Trophoblast cell (in vitro differentiated cells and primary cell): ENCODE data around the gene AMDHD2.

Experiments used
- DNase-seq, 2 donors: peaks; one replicate each; pipeline ENCODE4 v3.0.0-alpha.2; 2016
- H2AFZ ChIP-seq: 2 replicates; pipeline ENCODE4 v1.6.1; 2013; ENCODE audit warnings: low read length, moderate library complexity, mild to moderate bottlenecking; ENCODE audit not compliant: insufficient read depth, poor library complexity
- H2AK5ac ChIP-seq: 2 replicates; pipeline ENCODE4 v1.6.1; 2013; ENCODE audit warnings: mild to moderate bottlenecking, low read length
- H2BK120ac ChIP-seq: 2 replicates; pipeline ENCODE4 v1.6.1; 2013; ENCODE audit warnings: low read length, mild to moderate bottlenecking, moderate library complexity; ENCODE audit not compliant: insufficient read depth, poor library complexity
- H2BK12ac ChIP-seq: 2 replicates; pipeline ENCODE4 v1.6.1; 2013; ENCODE audit warnings: mild to moderate bottlenecking, low read length, moderate library complexity
- H2BK5ac ChIP-seq: 2 replicates; pipeline ENCODE4 v1.6.1; 2013; ENCODE audit warnings: low read length, low read depth, moderate library complexity, mild to moderate bottlenecking; ENCODE audit not compliant: poor library complexity
- H3K14ac ChIP-seq: 2 replicates; pipeline ENCODE4 v1.6.1; 2013; ENCODE audit warnings: mild to moderate bottlenecking, low read length
- H3K18ac ChIP-seq: 2 replicates; pipeline ENCODE4 v1.6.1; 2013; ENCODE audit warnings: mild to moderate bottlenecking, low read length
- H3K23ac ChIP-seq: 2 replicates; pipeline ENCODE4 v1.6.1; 2013; ENCODE audit warnings: low read length
- H3K27ac ChIP-seq: 2 replicates; pipeline ENCODE4 v1.5.1; 2013; ENCODE audit warnings: low read depth, mild to moderate bottlenecking, inconsistent platforms, low read length, moderate library complexity
- H3K27me3 ChIP-seq: 2 replicates; pipeline ENCODE4 v1.6.1; 2013; ENCODE audit warnings: inconsistent platforms, mild to moderate bottlenecking, low read length, moderate library complexity; ENCODE audit not compliant: insufficient read depth
- H3K36me3 ChIP-seq, 2 experiments: 1 replicate in 1 of 2; 2 replicates in 1 of 2; pipeline ENCODE4 v1.6.1; 2013; ENCODE audit warnings: low read length in 2 of 2, mild to moderate bottlenecking in 2 of 2, moderate library complexity in 1 of 2; ENCODE audit not compliant: insufficient read depth in 2 of 2, control insufficient read depth in 1 of 2
- H3K4ac ChIP-seq: 2 replicates; pipeline ENCODE4 v1.6.1; 2013; ENCODE audit warnings: low read depth, mild to moderate bottlenecking, low read length, moderate library complexity
- H3K4me1 ChIP-seq, 2 experiments: 1 replicate in 1 of 2; 2 replicates in 1 of 2; pipeline ENCODE4 v1.6.1; 2013; ENCODE audit warnings: low read length in 2 of 2, mild to moderate bottlenecking in 2 of 2, moderate library complexity in 1 of 2; ENCODE audit not compliant: insufficient read depth in 2 of 2, control insufficient read depth in 1 of 2
- H3K4me2 ChIP-seq: 2 replicates; pipeline ENCODE4 v1.6.1; 2013; ENCODE audit warnings: inconsistent platforms, mild to moderate bottlenecking, low read length, moderate library complexity
- H3K4me3 ChIP-seq: 2 replicates; pipeline ENCODE4 v1.5.1; 2013; ENCODE audit warnings: mild to moderate bottlenecking, low read depth, low read length, inconsistent platforms
- H3K79me1 ChIP-seq: one replicate; pipeline ENCODE4 v1.6.1; 2013; ENCODE audit warnings: low read length
- H3K79me2 ChIP-seq: 2 replicates; pipeline ENCODE4 v1.6.1; 2013; ENCODE audit warnings: low read length, mild to moderate bottlenecking; ENCODE audit not compliant: control insufficient read depth, insufficient read depth, poor library complexity
- H3K9ac ChIP-seq: 2 replicates; pipeline ENCODE4 v1.6.1; 2013; ENCODE audit warnings: mild to moderate bottlenecking, low read length
- H3K9me3 ChIP-seq: 2 replicates; pipeline ENCODE4 v1.6.1; 2013; ENCODE audit warnings: low read depth, mild to moderate bottlenecking, control low read depth, inconsistent platforms, low read length; ENCODE audit not compliant: insufficient read depth
- H4K12ac ChIP-seq: 2 replicates; pipeline ENCODE4 v1.6.1; 2013; ENCODE audit warnings: low read depth, mild to moderate bottlenecking, low read length, moderate library complexity
- H4K8ac ChIP-seq: 2 replicates; pipeline ENCODE4 v1.6.1; 2013; ENCODE audit warnings: low read depth, mild to moderate bottlenecking, low read length, moderate library complexity
- H4K91ac ChIP-seq: one replicate; pipeline ENCODE4 v1.6.1; 2013; ENCODE audit warnings: low read depth, mild to moderate bottlenecking, low read length, moderate library complexity
- WGBS: extraction: QIAGEN DNeasy Blood & Tissue Kit; methylation state at CpG from one replicate; pipeline ENCODE4 v1.1.7; 2013; ENCODE audit warnings: missing lambda C conversion rate; ENCODE audit not compliant: insufficient read length, insufficient coverage; ENCODE audit errors: extremely low coverage; 5-methylcytosine and 5-hydroxymethylcytosine counted together

AMDHD2 gene

DNA sequence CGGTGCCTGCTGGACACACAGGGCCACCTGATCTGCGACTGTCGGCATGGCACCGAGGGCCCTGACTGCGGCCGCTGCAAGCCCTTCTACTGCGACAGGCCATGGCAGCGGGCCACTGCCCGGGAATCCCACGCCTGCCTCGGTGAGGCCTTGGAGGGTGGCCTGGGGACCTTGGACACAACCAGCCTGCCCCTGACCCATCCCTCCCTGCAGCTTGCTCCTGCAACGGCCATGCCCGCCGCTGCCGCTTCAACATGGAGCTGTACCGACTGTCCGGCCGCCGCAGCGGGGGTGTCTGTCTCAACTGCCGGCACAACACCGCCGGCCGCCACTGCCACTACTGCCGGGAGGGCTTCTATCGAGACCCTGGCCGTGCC, 47.7 kb upstream of the AMDHD2 start:
- no peak overlapping the region for H2BK12ac ChIP-seq
- H3K23ac ChIP-seq: no peak overlapping the region
- no peak overlapping the region for H2BK5ac ChIP-seq
- no peak overlapping the region for H3K9ac ChIP-seq
- no peak overlapping the region for H2BK120ac ChIP-seq
- H3K36me3 ChIP-seq: no peaks in the 10 kb centered on the region
- H3K18ac ChIP-seq: no peak overlapping the region
- H3K27ac ChIP-seq: no peak overlapping the region
- peaks cover 58% of the 10 kb centered on the region for H3K27me3 ChIP-seq
- no peak overlapping the region for H3K4me3 ChIP-seq
- H3K4me1 ChIP-seq: peaks cover 33 to 38% of the 10 kb centered on the region in 2 experiments
- no peak overlapping the region for H4K8ac ChIP-seq
- WGBS: no CpG with 5 or more reads among the region's 27 CpGs
- H3K9me3 ChIP-seq: peaks cover 7% of the 10 kb centered on the region
- no peak overlapping the region for H3K14ac ChIP-seq
- H3K79me2 ChIP-seq: peaks cover 9% of the 10 kb centered on the region
- H4K91ac ChIP-seq: no peak overlapping the region
- no peak overlapping the region for H2AK5ac ChIP-seq
- H2AFZ ChIP-seq: no peak overlapping the region
- no peak overlapping the region for H3K4ac ChIP-seq
- H3K79me1 ChIP-seq: peaks cover 8% of the 10 kb centered on the region
- H3K4me2 ChIP-seq: no peak overlapping the region
- DNase-seq: no peak
- no peak overlapping the region for H4K12ac ChIP-seq

DNA sequence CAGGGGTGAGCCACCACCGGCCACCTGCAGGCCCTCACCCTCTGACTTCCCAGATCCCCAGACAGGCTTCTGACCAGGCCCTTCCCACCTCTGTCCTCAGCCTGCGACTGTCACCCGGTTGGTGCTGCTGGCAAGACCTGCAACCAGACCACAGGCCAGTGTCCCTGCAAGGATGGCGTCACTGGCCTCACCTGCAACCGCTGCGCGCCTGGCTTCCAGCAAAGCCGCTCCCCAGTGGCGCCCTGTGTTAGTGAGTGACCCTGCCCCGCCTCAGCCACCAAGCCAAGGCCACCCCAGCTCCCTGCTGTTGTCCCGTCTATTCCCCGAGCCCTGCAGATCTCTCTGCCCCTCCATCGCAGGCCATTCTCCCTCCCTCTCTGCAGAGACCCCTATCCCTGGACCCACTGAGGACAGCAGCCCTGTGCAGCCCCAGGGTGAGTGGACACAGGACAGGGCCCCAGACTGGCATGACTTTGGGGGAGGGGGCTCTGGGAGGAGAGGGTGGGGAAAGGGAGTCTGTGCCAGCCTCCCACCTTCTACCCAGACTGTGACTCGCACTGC, 47.2 kb upstream of the AMDHD2 start:
- Histone ChIP-seq H3K79me2 (peaks cover 6% of the 10 kb centered on the region), H4K8ac (no peak overlapping the region), H3K36me3 (no peaks in the 10 kb centered on the region), H2AK5ac (no peak overlapping the region), H3K18ac (no peak overlapping the region), H3K27ac (no peak overlapping the region), H3K14ac (no peak overlapping the region), H3K4ac (no peak overlapping the region), H2BK120ac (no peak overlapping the region), H3K4me3 (peak overlapping the region; percentile 24), H3K4me1 (peaks cover 29 to 33% of the 10 kb centered on the region in 2 experiments), H3K79me1 (peaks cover 6% of the 10 kb centered on the region), H3K27me3 (peaks cover 55% of the 10 kb centered on the region), H3K23ac (no peak overlapping the region), H2BK5ac (no peak overlapping the region), H3K4me2 (peak overlapping the region; percentile 97), H3K9ac (no peak overlapping the region), H2AFZ (no peak overlapping the region), H4K91ac (no peak overlapping the region), H3K9me3 (peaks cover 7% of the 10 kb centered on the region), H4K12ac (no peak overlapping the region), H2BK12ac (no peak overlapping the region)
- no peak for DNase-seq
- WGBS: no CpG with 5 or more reads among the region's 14 CpGs

DNA sequence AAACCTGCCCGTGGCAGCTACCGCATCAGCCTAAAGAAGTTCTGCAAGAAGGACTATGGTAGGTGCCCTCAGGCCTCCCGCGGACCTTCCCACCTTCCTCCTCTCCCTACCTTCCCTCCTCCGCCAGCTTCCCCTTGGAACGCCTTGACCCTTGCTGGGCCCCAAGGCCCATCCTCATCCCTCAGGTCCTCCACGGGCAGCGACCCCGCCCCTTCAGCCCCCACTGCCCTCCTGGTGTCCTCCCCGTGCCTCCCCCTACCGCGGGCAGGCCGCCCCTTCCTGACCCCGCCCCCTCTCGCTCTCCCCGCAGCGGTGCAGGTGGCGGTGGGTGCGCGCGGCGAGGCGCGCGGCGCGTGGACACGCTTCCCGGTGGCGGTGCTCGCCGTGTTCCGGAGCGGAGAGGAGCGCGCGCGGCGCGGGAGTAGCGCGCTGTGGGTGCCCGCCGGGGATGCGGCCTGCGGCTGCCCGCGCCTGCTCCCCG, 46.7 kb upstream of the AMDHD2 start:
- Histone ChIP-seq H3K36me3 (no peaks in the 10 kb centered on the region), H3K27ac (no peak overlapping the region)

DNA sequence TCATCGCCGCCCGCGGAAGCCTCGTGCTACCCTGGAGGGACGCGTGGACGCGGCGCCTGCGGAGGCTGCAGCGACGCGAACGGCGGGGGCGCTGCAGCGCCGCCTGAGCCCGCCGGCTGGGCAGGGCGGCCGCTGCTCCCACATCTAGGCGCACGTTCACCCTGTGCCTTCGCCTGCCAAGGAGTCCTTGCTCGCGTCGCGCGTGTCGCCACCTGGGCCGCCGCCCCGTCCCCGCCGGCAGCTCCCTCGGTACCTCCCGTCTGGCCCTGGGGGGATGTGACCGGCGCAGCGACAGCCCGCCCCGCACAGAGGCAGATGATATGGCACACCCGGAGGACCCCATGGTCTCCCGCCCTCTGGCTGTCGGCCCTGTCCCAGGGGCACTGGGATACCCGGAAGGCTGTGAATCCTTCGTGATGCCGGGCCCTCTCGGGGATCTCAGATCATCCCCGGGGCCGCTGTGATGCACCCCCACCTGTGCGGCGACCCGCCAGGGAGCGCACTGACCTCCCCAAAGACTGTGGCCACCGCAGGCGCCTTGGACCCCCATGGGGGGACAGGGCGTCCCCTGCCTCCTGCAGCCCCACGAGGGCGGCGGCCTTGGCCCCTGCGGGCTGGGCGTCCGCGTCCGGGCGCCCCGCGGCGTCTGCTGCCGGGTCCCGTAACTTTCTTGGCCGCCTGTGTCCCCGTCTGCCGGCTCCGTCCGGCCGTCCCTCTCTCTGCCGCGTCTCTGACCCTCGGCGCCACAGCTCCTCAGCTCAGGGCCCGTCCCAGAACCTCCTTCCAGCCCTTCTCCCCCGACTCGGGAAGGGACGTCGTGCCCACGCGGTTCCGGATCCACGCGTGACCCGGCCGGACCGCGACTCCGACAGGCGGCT, 45.9 kb upstream of the AMDHD2 start:
- Histone ChIP-seq H3K4me1 (peaks cover 22 to 24% of the 10 kb centered on the region in 2 experiments), H2BK12ac (peak overlapping the region; percentile 34), H3K9me3 (peaks cover 7% of the 10 kb centered on the region), H3K4ac (peak overlapping the region; percentile 83), H3K14ac (peak overlapping the region; percentile 96), H3K23ac (no peak overlapping the region), H2BK5ac (no peak overlapping the region), H3K27me3 (peaks cover 44% of the 10 kb centered on the region), H3K27ac (no peak overlapping the region), H3K18ac (peak overlapping the region; percentile 98), H3K79me1 (peaks cover 5% of the 10 kb centered on the region), H3K4me2 (peak overlapping the region; percentile 97), H3K36me3 (no peaks in the 10 kb centered on the region), H2AFZ (peak overlapping the region; percentile 98), H2AK5ac (peak overlapping the region; percentile 76), H4K12ac (peak overlapping the region; percentile 96), H4K8ac (peak overlapping the region; percentile 98), H2BK120ac (peak overlapping the region; percentile 77), H3K4me3 (peak overlapping the region; percentile 78), H3K79me2 (peaks cover 6% of the 10 kb centered on the region), H3K9ac (peak overlapping the region; percentile 87), H4K91ac (peak overlapping the region; percentile 97)
- no CpG with 5 or more reads among the region's 100 CpGs for WGBS
- peak; percentile 41 to 62 for DNase-seq

More for the DNA sequence above, 46.7 kb upstream of the AMDHD2 start:
- no peak overlapping the region for H2BK12ac ChIP-seq
- H3K9ac ChIP-seq: no peak overlapping the region
- H3K9me3 ChIP-seq: peaks cover 7% of the 10 kb centered on the region
- H3K79me1 ChIP-seq: peaks cover 5% of the 10 kb centered on the region
- H2BK120ac ChIP-seq: no peak overlapping the region
- no peak overlapping the region for H2AFZ ChIP-seq
- H3K14ac ChIP-seq: no peak overlapping the region
- H3K4ac ChIP-seq: no peak overlapping the region
- peak in 1 of 2 donors; percentile 12 for DNase-seq
- H2BK5ac ChIP-seq: no peak overlapping the region
- no peak overlapping the region for H3K23ac ChIP-seq
- no peak overlapping the region for H4K12ac ChIP-seq
- H3K27me3 ChIP-seq: peaks cover 50% of the 10 kb centered on the region
- H3K4me1 ChIP-seq: peaks cover 25 to 28% of the 10 kb centered on the region in 2 experiments
- H3K79me2 ChIP-seq: peaks cover 6% of the 10 kb centered on the region
- H3K18ac ChIP-seq: no peak overlapping the region
- peak overlapping the region; percentile 97 for H3K4me2 ChIP-seq
- no peak overlapping the region for H4K91ac ChIP-seq
- no CpG with 5 or more reads among the region's 49 CpGs for WGBS
- no peak overlapping the region for H3K4me3 ChIP-seq
- H2AK5ac ChIP-seq: no peak overlapping the region
- H4K8ac ChIP-seq: no peak overlapping the region
